NCI-H446 (cell line): ENCODE data around the gene PPP4R2.

Source experiments
- DNase-seq, 2 experiments: peaks; one replicate each; lab custom pipeline; 2025; lab: John Stamatoyannopoulos, UW

Gene PPP4R2, protein sequence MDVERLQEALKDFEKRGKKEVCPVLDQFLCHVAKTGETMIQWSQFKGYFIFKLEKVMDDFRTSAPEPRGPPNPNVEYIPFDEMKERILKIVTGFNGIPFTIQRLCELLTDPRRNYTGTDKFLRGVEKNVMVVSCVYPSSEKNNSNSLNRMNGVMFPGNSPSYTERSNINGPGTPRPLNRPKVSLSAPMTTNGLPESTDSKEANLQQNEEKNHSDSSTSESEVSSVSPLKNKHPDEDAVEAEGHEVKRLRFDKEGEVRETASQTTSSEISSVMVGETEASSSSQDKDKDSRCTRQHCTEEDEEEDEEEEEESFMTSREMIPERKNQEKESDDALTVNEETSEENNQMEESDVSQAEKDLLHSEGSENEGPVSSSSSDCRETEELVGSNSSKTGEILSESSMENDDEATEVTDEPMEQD

GRCh38 chr3:72996473-72997333 is at the start of gene PPP4R2:
PPP4R2 (plus strand) TSS chr3:72996811; CDS start chr3:72997038, 227 bp downstream.
- DNase-seq, result peak; percentile 70 to 82

DNA sequence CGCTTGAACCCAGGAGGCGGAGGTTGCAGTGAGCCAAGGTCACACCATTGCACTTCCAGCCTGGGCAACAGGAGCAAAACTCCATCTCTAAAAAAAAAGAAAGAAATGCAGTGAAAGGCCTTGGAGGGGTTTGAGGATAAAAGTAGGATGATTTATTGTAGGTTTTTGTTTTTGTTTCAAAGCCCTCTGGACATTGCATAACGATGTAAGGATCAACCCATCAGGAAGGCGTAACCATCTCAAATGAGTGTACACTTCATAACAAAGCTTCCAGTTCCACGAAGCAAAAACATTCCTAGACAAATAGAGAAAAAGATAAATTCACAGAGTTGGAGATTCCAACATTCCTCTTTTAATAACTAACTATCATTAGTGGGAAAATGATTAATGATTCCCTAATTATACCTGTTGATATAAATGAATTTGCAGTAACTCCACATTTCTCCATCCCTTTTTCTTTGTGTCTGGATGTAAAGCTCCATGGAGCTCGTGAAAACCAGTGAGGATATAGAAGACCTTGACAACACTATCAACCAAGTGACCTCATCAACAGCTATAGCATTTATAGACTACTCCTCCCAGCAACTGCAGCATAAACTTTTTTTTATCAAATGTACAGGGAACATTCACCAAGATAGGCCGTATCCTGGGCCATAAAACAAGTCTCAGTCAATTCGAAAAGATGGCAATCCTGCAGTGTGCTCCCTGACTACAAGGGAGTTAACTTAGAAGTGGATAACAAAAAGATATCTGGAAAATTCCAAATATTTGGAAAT is 48.7 kb upstream of the PPP4R2 start:
- DNase-seq, result no peak

GRCh38 chr3:72949016-72949415 is 47.6 kb upstream of the PPP4R2 start:
- DNase-seq, result no peak

GRCh38 chr3:72950372-72950771 is 46.2 kb upstream of the PPP4R2 start:
- no peak for DNase-seq

DNA sequence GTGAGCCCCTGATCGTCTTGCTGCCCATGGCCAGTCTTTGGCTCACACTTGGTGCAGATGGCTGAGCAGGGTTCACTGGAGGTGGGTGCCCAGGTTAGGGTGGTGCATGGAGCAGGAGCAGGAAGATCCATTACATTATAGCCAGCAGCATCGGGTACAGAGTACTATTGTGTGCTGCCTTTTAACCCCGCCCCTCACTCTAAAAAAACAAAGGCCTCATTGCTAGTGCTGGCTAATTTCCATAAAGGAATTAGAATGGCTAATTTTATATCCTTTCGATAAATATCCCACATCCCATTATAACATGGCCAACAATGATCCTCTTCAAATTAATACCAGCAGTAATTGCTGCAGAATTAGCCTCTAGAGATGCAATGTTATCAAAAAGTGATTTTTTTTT is 45.8 kb upstream of the PPP4R2 start:
- no peak for DNase-seq

GRCh38 chr3:72951259-72951722 is 45.3 kb upstream of the PPP4R2 start:
- no peak for DNase-seq

GRCh38 chr3:72953325-72953956 is 43.2 kb upstream of the PPP4R2 start:
- DNase-seq, result no peak

GRCh38 chr3:72957297-72957696 is 39.3 kb upstream of the PPP4R2 start:
- DNase-seq, result no peak

- DNase-seq, result no peak
Measured at GRCh38 chr3:72959336-72959735, 37.3 kb upstream of the PPP4R2 start.

GRCh38 chr3:72960812-72961518 is 35.6 kb upstream of the PPP4R2 start:
- no peak for DNase-seq

- DNase-seq, result no peak
Measured at GRCh38 chr3:72961752-72962151, 34.9 kb upstream of the PPP4R2 start.

- DNase-seq, result no peak
Measured at GRCh38 chr3:72962317-72962716, 34.3 kb upstream of the PPP4R2 start.

DNA sequence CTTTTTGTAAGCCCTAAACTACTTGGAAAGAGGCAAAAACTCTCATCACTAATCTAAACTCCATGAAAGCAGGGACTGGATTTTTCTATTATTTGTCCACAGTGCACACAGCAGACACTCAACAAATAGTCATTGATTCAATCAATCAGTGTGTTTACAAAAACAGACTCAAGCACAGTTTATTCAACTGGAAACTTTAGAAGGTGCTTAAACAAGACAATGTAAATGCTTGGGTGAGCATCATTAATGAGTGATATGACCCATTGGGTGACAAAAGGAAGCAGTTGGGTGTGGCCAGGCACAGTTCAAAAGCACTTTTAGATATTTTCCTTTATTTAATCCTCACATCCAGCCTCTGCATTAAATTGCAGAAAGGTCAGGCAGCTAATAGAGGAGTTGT is 32.0 kb upstream of the PPP4R2 start:
- no peak for DNase-seq

GRCh38 chr3:72968266-72968664 is 28.3 kb upstream of the PPP4R2 start:
- no peak for DNase-seq

DNA sequence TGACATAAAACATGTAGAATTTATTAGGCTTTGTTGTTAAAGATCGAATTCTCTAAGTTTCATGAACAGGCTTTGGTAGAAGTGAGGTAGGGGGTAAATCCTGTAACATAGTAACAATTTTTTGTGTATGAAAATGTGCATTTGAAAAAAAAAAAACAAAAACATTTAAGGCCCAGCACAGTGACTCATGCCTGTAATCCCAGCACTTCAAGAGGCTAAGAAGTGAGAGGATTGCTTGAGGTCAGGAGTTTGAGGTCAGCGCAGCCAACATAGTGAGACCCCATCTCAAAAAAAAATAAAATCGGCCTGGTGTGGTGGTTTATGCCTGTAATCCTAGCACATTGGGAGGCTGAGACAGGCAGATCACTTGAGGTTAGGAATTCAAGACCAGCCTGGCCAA is 26.8 kb upstream of the PPP4R2 start:
- DNase-seq, result no peak

GRCh38 chr3:72970942-72971341 is 25.7 kb upstream of the PPP4R2 start:
- no peak for DNase-seq

DNA sequence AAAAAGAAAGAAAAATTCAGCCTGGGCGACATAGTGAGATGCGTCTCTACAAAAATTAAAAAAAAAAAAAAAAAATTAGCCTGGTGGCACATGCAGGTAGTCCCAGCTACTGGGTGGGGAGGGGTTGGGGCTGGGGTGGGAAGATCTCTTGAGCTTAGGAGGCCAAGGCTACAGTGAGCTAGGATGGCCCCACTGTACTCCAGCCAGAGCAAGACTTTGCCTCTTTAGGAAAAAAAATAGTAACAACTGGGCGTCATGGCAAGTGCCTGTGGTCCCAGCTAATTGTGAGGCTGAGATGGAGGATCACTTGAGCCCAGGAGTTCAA is 23.9 kb upstream of the PPP4R2 start:
- no peak for DNase-seq

DNA sequence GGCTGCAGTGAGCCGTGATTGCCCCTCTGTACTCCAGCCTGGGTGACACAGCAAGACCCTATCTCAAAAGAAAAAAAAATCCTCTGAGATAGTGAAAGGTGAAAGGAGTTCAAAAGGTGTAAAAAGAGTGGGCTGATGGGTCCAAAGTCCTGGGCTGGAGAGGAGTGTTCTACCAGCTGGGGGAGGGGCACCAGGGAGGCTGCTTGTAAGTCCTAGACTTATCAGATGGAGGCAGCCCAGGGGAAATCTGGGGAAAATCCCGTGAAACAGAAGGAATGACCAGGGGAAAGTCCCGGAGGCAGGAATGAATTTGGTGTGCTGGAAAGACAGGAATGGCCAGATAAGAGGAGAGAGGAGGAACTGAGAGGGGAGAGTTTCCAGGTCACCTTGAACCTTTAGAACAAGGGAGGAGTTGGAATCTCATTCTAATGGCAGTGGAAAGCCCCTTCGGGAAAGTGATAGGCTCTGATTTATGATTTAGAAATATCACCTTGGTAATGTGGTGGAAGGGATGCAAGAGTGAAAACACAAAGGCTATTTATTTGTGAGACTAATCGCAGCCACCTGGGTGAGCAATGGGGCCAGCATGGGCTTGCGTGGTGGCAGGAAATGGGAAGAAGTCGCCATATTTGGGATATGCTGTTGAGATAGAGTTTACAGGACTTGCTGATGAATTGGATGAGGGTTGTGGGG is 23.4 kb upstream of the PPP4R2 start:
- DNase-seq, result no peak

DNA sequence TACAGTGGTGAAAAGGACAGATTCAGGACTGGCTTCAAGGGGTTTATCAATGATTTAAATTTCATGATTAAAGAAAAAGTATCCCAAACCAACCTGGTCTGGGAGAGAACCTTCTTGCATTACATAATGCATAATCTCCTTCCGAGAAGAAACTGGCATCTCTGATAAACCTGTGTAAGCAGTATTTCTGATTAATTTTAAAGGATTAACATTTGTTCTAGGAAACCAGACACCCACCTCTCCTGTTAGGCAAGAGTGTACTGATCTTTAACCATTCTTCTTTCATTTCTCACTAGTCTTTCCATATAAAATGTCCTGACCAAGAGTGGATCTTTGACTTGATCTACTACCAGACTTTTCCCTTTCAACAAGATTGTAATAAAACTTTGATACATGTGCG is 22.8 kb upstream of the PPP4R2 start:
- DNase-seq, result no peak

GRCh38 chr3:72974956-72975355 is 21.7 kb upstream of the PPP4R2 start:
- DNase-seq, result no peak

- DNase-seq, result no peak
Measured at GRCh38 chr3:72976281-72976741, 20.3 kb upstream of the PPP4R2 start.
